Hypothalamus (tissue), 51 donors: ENCODE data around the gene CLMP.
"Not testable (repeated sequence)": the region's sequence is repeated elsewhere in the genome, so short reads cannot be mapped to it uniquely, and the experiment has no call there.

Source experiments
- DNase-seq, 51 donors: peaks; one replicate each; lab custom pipeline; 2025; lab: John Stamatoyannopoulos, UW

CLMP gene

GRCh38 chr11:123148965-123149364 is 46.1 kb downstream of the CLMP start:
- no peak for DNase-seq

- no peak for DNase-seq
Measured at GRCh38 chr11:123145661-123146060, 49.4 kb downstream of the CLMP start.

- DNase-seq, result no peak
Measured at GRCh38 chr11:123145220-123145619, 49.8 kb downstream of the CLMP start.

GRCh38 chr11:123144707-123145106 is 50.3 kb downstream of the CLMP start:
- no peak for DNase-seq

- no peak for DNase-seq
Measured at GRCh38 chr11:123143921-123144320, 51.1 kb downstream of the CLMP start.

- no peak for DNase-seq
Measured at GRCh38 chr11:123143476-123143875, 51.6 kb downstream of the CLMP start.

- DNase-seq, result no peak
Measured at GRCh38 chr11:123139206-123139605, 55.8 kb downstream of the CLMP start.

GRCh38 chr11:123137431-123138224 is 57.4 kb downstream of the CLMP start:
- DNase-seq, result peak in 32 of 51 donors; percentile 1 to 52 (median 22)

- no peak for DNase-seq
Measured at GRCh38 chr11:123135863-123136446, 59.1 kb downstream of the CLMP start.

GRCh38 chr11:123132881-123133280 is 62.2 kb downstream of the CLMP start:
- DNase-seq, result no peak

GRCh38 chr11:123132034-123132766 is 62.8 kb downstream of the CLMP start:
- not testable (repeated sequence) for DNase-seq

- DNase-seq, result no peak
Measured at GRCh38 chr11:123129920-123130319, 65.1 kb downstream of the CLMP start.

- no peak for DNase-seq
Measured at GRCh38 chr11:123125169-123125568, 69.9 kb downstream of the CLMP start.

- DNase-seq, result no peak
Measured at GRCh38 chr11:123122852-123123251, 72.2 kb downstream of the CLMP start.

- DNase-seq, result peak in 1 of 51 donors; percentile 6
Measured at GRCh38 chr11:123122341-123122740, 72.7 kb downstream of the CLMP start.

GRCh38 chr11:123116486-123116885 is 78.6 kb downstream of the CLMP start:
- DNase-seq, result no peak

- peak in 1 of 51 donors; percentile 12 for DNase-seq
Measured at GRCh38 chr11:123111465-123111864, 83.6 kb downstream of the CLMP start.

GRCh38 chr11:123110397-123110796 is 84.7 kb downstream of the CLMP start:
- no peak for DNase-seq

GRCh38 chr11:123107945-123108495 is 87.0 kb downstream of the CLMP start:
- DNase-seq, result peak in 1 of 51 donors; percentile 0

- peak in 1 of 51 donors; percentile 0 for DNase-seq
Measured at GRCh38 chr11:123104697-123105096, 90.4 kb downstream of the CLMP start.

- DNase-seq, result peak in 34 of 51 donors; percentile 3 to 71 (median 20)
Measured at GRCh38 chr11:123103326-123103980, 91.6 kb downstream of the CLMP start.
